Psoas muscle (tissue), 8 donors: Measurements from ENCODE around the gene TMPRSS11A. TPM values are rescaled to one million over a fixed set of nuclear protein-coding genes. Genes with fewer than 3 reads are reported as not detected.

Experiments
- ATAC-seq, 4 donors: fragments of 200-7000 bp; cut with Tn5 transposase; one replicate each; pipeline ENCODE4 v1.9.1; 2020; ENCODE audit warnings: moderate library complexity in 3 of 4, mild to moderate bottlenecking in 2 of 4
- DNase-seq, 2 donors: peaks; one replicate each; pipeline ENCODE4 v3.0.0-alpha.2; 2020
- H3K27ac ChIP-seq: fragments of 200-600 bp; one replicate; pipeline ENCODE4 v1.8.0; 2022
- H3K27me3 ChIP-seq, 3 donors: fragments of 200-600 bp in 1 of 3; one replicate each; pipeline versions ENCODE4 v1.6.1 to v1.8.0; 2013 to 2022; ENCODE audit warnings: low read length in 2 of 3, mild to moderate bottlenecking in 2 of 3, moderate library complexity in 1 of 3; ENCODE audit not compliant: insufficient read depth in 3 of 3
- H3K36me3 ChIP-seq, 2 donors: fragments of 200-600 bp in 1 of 2; one replicate each; pipeline versions ENCODE4 v1.6.1 to v1.8.0; 2013 to 2022; ENCODE audit warnings: low read depth in 1 of 2, mild to moderate bottlenecking in 1 of 2, moderate library complexity in 1 of 2; ENCODE audit not compliant: insufficient read depth in 1 of 2
- H3K4me1 ChIP-seq: fragments of 200-600 bp; one replicate; pipeline ENCODE4 v1.8.0; 2022
- H3K4me3 ChIP-seq: fragments of 200-600 bp; one replicate; pipeline ENCODE4 v1.8.0; 2022; ENCODE audit warnings: mild to moderate bottlenecking
- H3K9me3 ChIP-seq: fragments of 200-600 bp; one replicate; pipeline ENCODE4 v1.8.0; 2022
- CTCF ChIP-seq: fragments of 200-600 bp; IDR thresholded peaks from one replicate; pipeline ENCODE4 v1.8.0; 2022; ENCODE audit warnings: antibody characterized with exemption
- WGBS, 3 donors: extraction: QIAGEN DNeasy Blood & Tissue Kit; methylation state at CpG; one replicate each; pipeline versions ENCODE4 v1.1.6 to v1.1.7; 2013; 5-methylcytosine and 5-hydroxymethylcytosine counted together
- intact Hi-C, 2 donors: fragments of 100-400 bp; cut with DNase I; formaldehyde crosslinking; loops; one replicate each; pipeline versions ENCODE4 v1.11.0 to v1.14.2; 2022
- polyA plus RNA-seq, 3 donors: library from polyadenylated mRNA; stranded (reverse); fragments of 200-250 nt; gene quantifications; one replicate each; pipeline ENCODE4 v1.2.3, GENCODE V29; 2013
- total RNA-seq, 4 donors: library from RNA; stranded (reverse); fragmentation: NEBNext Ultra II Directional in 2 of 4; extraction: Animal tissue kit (Norgen Biotek cat#: 25700) in 2 of 4; gene quantifications; one replicate each; pipeline versions ENCODE4 v1.2.1 to v1.2.4, GENCODE V29; 2021 to 2023
- donor health status: healthy with polysubstance abuse.
- donor health status: DM: no; HTN: no; CAD: no; lungs with moderate emphysema.
- donor health status: Bipolar disorder and iron deficiency.
- donor health status: healthy.
- donor health status: DM: yes; HTN: yes; CAD: no.
- donor health status: DM: no; HTN: no; CAD: no.
- donor health status: DM: no; HTN: no; CAD: no.
- donor health status: DM: yes; HTN: yes; CAD: no.

TMPRSS11A gene
- total and polyA plus RNA-seq, 7 donors: not detected

DNA sequence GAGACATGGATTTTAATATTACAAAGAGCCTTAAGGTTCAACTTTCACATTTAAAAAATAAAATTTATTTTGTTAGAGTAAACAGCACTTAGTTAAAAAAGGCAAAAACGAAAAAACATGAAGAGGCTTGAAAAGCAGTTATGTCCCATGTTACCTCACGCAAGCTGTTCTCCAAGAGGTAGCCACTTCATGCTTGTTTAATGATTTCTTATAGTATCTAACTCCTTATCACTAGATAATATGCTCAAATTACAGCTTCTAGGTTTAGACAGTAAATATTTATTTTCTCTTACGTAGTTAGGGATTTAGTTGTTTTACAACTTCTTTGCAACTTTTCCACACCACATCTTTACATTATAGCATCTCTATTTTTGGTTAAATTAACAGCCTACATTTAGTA lies 51.7 kb downstream of the TMPRSS11A start:
- no peak for ATAC-seq
- Histone ChIP-seq H3K9me3 (no peaks in the 10 kb centered on the region), H3K27ac (no peak overlapping the region), H3K27me3 (no peaks in the 10 kb centered on the region), H3K36me3 (no peaks in the 10 kb centered on the region), H3K4me3 (no peak overlapping the region), H3K4me1 (no peaks in the 10 kb centered on the region)
- intact Hi-C loops: no loop called here
- no peak for TF ChIP-seq CTCF
- DNase-seq: no peak
- WGBS, 3 donors: 76 to 86% (median 84%) methylated on average over 3 of the region's 3 CpGs

DNA sequence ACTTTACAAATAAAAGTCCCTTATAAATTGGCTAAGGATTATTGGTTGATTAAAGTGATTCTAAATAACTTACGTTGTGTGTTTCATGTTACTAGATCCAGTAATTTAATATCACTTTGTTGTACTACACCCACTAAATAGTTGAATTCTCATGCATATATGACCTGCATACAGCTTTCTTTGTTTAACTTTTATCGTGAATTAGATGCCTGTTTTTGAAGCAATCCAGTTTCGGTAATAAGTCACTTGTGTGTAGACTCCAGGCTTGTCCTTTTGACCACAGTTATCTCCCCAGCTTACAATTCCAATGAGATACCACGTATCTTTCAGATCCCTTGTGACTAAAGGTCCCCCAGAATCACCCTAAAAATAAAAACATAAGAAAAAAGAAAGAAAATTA lies 52.2 kb downstream of the TMPRSS11A start:
- Histone ChIP-seq H3K4me1 (no peaks in the 10 kb centered on the region), H3K27ac (no peak overlapping the region), H3K36me3 (no peaks in the 10 kb centered on the region), H3K4me3 (no peak overlapping the region), H3K27me3 (no peaks in the 10 kb centered on the region), H3K9me3 (no peaks in the 10 kb centered on the region)
- no peak for TF ChIP-seq CTCF
- WGBS, 3 donors: 57 to 66% (median 59%) methylated on average over 4 of the region's 4 CpGs
- DNase-seq: no peak
- no peak for ATAC-seq
- intact Hi-C loops: no loop called here

DNA sequence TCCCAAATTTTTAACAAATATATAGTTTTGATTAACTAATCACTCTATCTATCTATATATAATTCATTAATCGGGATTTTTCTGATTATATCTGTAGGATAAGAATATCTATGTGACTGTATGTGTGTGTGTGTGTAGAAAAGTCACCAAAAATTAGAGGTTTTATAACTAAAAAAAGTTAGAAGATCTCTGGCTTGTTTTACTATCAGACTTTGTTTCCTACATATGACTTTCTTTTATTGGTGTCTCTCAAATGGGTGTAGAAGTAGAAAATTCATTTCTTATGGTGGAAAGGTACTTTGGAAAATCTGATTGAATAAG lies 52.7 kb downstream of the TMPRSS11A start:
- WGBS, 3 donors: 12 to 18% (median 17%) methylated on average over 1 of the region's 1 CpG
- no peak for TF ChIP-seq CTCF
- intact Hi-C loops: no loop called here
- ATAC-seq (no peak), DNase-seq (no peak)
- H3K9me3 ChIP-seq: no peaks in the 10 kb centered on the region
- H3K4me3 ChIP-seq: no peak overlapping the region
- no peak overlapping the region for H3K27ac ChIP-seq
- H3K4me1 ChIP-seq: no peaks in the 10 kb centered on the region
- H3K36me3 ChIP-seq: no peaks in the 10 kb centered on the region
- H3K27me3 ChIP-seq: no peaks in the 10 kb centered on the region

DNA sequence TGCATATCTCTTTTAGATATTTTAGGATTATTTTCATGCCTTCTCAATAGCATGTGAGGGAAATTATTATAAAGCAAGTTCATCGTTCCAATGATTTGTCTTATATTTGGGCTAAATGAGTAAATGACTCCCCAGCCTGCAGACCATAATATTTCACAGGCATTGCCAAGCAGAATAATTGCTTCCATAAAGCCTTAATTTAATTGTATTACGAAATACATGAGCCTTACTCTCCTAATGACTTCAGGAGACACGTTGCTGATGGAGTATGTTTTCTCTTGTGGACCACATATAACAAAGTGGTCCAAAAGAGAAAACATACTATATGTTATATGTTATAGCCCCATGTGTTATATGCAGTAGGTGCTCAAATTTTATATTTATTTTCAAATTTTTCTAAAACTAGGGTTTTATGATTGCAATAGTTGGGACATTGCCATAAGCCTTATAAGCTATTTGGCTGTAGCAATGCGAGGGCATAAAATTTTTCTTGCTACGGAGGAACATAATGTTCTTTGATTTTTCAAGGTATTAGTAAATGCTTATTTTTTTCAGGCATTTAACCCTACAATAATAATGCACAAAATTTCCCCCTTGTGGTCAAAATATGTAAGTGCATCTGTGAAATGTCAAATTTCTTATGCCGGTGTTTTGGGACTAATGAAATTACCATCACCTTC lies 53.2 kb downstream of the TMPRSS11A start:
- no peaks in the 10 kb centered on the region for H3K27me3 ChIP-seq
- 28 to 39% (median 37%) methylated on average over 6 of the region's 6 CpGs for WGBS, 3 donors
- TF ChIP-seq CTCF: peak; percentile 45
- H3K27ac ChIP-seq: no peak overlapping the region
- ATAC-seq: no peak
- DNase-seq: no peak
- H3K36me3 ChIP-seq: no peaks in the 10 kb centered on the region
- H3K9me3 ChIP-seq: no peaks in the 10 kb centered on the region
- H3K4me3 ChIP-seq: no peak overlapping the region
- no peaks in the 10 kb centered on the region for H3K4me1 ChIP-seq
- intact Hi-C loops: no loop called here

GRCh38 chr4:67907650-67908049 lies 55.6 kb downstream of the TMPRSS11A start:
- Histone ChIP-seq H3K4me3 (no peak overlapping the region), H3K36me3 (no peaks in the 10 kb centered on the region), H3K4me1 (no peaks in the 10 kb centered on the region), H3K27ac (no peak overlapping the region), H3K27me3 (no peaks in the 10 kb centered on the region), H3K9me3 (no peaks in the 10 kb centered on the region)
- WGBS, 3 donors: 89 to 92% (median 92%) methylated on average over 4 of the region's 4 CpGs
- DNase-seq: no peak
- TF ChIP-seq CTCF: no peak
- intact Hi-C loops: no loop called here
- ATAC-seq: no peak
